Measurements from ENCODE around the gene MBLAC1. TPM values are rescaled to one million over a fixed set of nuclear protein-coding genes. Genes with fewer than 3 reads are reported as not detected.

MBLAC1 gene
- total and polyA plus RNA-seq, 9 of the 15 experiments (the other 6 are each of a cell fraction or from before 2014, with no cell fraction given): 0.03 to 3.1 (median 0.52) TPM

- TF ChIP-seq, protein P1, sequence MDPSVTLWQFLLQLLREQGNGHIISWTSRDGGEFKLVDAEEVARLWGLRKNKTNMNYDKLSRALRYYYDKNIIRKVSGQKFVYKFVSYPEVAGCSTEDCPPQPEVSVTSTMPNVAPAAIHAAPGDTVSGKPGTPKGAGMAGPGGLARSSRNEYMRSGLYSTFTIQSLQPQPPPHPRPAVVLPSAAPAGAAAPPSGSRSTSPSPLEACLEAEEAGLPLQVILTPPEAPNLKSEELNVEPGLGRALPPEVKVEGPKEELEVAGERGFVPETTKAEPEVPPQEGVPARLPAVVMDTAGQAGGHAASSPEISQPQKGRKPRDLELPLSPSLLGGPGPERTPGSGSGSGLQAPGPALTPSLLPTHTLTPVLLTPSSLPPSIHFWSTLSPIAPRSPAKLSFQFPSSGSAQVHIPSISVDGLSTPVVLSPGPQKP (CRISPR knock-in tag; IDR thresholded peaks at IDR 0.05): no peak
- TF ChIP-seq MEF2D (tag; conservative IDR thresholded peaks at IDR 0.05; ENCODE audit: low read depth) (no peak), SRSF3 (IDR thresholded peaks at IDR 0.05; ENCODE audit: insufficient read depth, low read length) (no peak), SUPT5H (IDR thresholded peaks at IDR 0.05) (peak; percentile 92), ZFP36 (IDR thresholded peaks at IDR 0.05; ENCODE audit: low read depth, low read length, partially characterized antibody) (no peak), ESRRA (IDR thresholded peaks at IDR 0.05; ENCODE audit: borderline replicate concordance, low read depth) (peak; percentile 30; the same call in 1 of the 2 replicates), DIDO1 (tag; IDR thresholded peaks at IDR 0.05; ENCODE audit: low read depth) (peak; percentile 69; the same call in 1 of the 2 replicates), ETS1 (conservative IDR thresholded peaks at IDR 0.05; ENCODE audit: control insufficient read depth, low read depth, low read length) (no peak), BCL6 (CRISPR knock-in tag; IDR thresholded peaks at IDR 0.05) (no peak), FOXK2 (conservative IDR thresholded peaks at IDR 0.05 in 1 of 2, IDR thresholded peaks at IDR 0.05 in 1 of 2; ENCODE audit: low read depth in 2 of 2) (peak in 1 of 2 experiments; percentile 82; a peak in 2 of 4 replicates), NFIC (IDR thresholded peaks at IDR 0.05) (no peak; the same call in 1 of the 2 replicates), BRD4 (IDR thresholded peaks at IDR 0.05) (no peak), GABPB1 (CRISPR knock-in tag; IDR thresholded peaks at IDR 0.05) (peak; percentile 80), SMAD1 (IDR thresholded peaks at IDR 0.05; ENCODE audit: low read depth, low read length, partially characterized antibody) (peak; percentile 67), ARNT (IDR thresholded peaks at IDR 0.05) (no peak), ZNF140 (CRISPR knock-in tag; IDR thresholded peaks at IDR 0.05) (no peak), LEF1 (IDR thresholded peaks at IDR 0.05) (peak; percentile 16; the same call in 1 of the 2 replicates), NFE2L1 (tag; IDR thresholded peaks at IDR 0.05; ENCODE audit: borderline replicate concordance, low read depth) (no peak), ZNF197 (CRISPR knock-in tag; IDR thresholded peaks at IDR 0.05; ENCODE audit: low read depth) (no peak), TAF7 (tag; IDR thresholded peaks at IDR 0.05) (peak; percentile 80; the same call in 1 of the 2 replicates), SMARCE1 (IDR thresholded peaks at IDR 0.05) (peak; percentile 38; the same call in 1 of the 2 replicates), CHD4 (IDR thresholded peaks at IDR 0.05; ENCODE audit: insufficient read depth, insufficient replicate concordance, low read depth, low read length, poor library complexity, severe bottlenecking) (no peak), CBX5 (IDR thresholded peaks at IDR 0.05; ENCODE audit: borderline replicate concordance, low read depth) (no peak), MAFG (tag; conservative IDR thresholded peaks at IDR 0.05) (no peak)
- TF ChIP-seq, protein P2, sequence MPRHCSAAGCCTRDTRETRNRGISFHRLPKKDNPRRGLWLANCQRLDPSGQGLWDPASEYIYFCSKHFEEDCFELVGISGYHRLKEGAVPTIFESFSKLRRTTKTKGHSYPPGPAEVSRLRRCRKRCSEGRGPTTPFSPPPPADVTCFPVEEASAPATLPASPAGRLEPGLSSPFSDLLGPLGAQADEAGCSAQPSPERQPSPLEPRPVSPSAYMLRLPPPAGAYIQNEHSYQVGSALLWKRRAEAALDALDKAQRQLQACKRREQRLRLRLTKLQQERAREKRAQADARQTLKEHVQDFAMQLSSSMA (CRISPR knock-in tag; IDR thresholded peaks at IDR 0.05): no peak
- TF ChIP-seq, protein P3, sequence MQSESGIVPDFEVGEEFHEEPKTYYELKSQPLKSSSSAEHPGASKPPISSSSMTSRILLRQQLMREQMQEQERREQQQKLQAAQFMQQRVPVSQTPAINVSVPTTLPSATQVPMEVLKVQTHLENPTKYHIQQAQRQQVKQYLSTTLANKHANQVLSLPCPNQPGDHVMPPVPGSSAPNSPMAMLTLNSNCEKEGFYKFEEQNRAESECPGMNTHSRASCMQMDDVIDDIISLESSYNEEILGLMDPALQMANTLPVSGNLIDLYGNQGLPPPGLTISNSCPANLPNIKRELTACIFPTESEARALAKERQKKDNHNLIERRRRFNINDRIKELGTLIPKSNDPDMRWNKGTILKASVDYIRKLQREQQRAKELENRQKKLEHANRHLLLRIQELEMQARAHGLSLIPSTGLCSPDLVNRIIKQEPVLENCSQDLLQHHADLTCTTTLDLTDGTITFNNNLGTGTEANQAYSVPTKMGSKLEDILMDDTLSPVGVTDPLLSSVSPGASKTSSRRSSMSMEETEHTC (IDR thresholded peaks at IDR 0.05): peak; percentile 76; the same call in 1 of the 2 replicates
These were observed 22.0 kb downstream of the MBLAC1 start, which contains the start of gene LAMTOR4 (continued) for GRCh38 chr7:100148559-100149328.
